PC-3 (cell line): ENCODE data around the gene EPHB2. TPM values are rescaled to one million over a fixed set of nuclear protein-coding genes. Genes with fewer than 3 reads are reported as not detected.

Experiments
- ATAC-seq: fragments of 200-7000 bp; cut with Tn5 transposase; 2 replicates; pipeline ENCODE4 v1.9.1; 2020; ENCODE audit warnings: mild to moderate bottlenecking, moderate library complexity
- BruUV-seq: library from RNA; stranded (reverse); fragments of 400-500 nt; replicated peaks from 2 replicates; lab custom pipeline; 2021; lab: Mats Ljungman, UMichigan
- CTCF ChIA-PET: fragments of 300-600 bp; sonication (Branson Sonifier 250); formaldehyde crosslinking; loops from one replicate; lab custom pipeline; 2022; ENCODE audit warnings: antibody characterized with exemption; lab: Charles Lee
- POLR2A ChIA-PET: fragments of 300-600 bp; sonication (Branson Sonifier 250); formaldehyde crosslinking; loops from one replicate; lab custom pipeline; 2022; ENCODE audit warnings: antibody characterized with exemption; ENCODE audit not compliant: unreplicated experiment; lab: Charles Lee
- DNase-seq: peaks from one replicate; pipeline ENCODE4 v3.0.0-alpha.2; 2015
- H2AFZ ChIP-seq: fragments of 300-600 bp; sonication (generic); 2 replicates; pipeline ENCODE4 v1.6.0; 2016; ENCODE audit warnings: antibody characterized with exemption, low read length
- H3F3A ChIP-seq: fragments of 300-600 bp; sonication (generic); one replicate; pipeline ENCODE4 v1.6.0; 2017; ENCODE audit warnings: antibody characterized with exemption, low read length, control low read depth, mild to moderate bottlenecking; ENCODE audit not compliant: unreplicated experiment
- H3K27ac ChIP-seq: fragments of 300-600 bp; sonication (generic); 2 replicates; pipeline ENCODE4 v1.5.1; 2016; ENCODE audit warnings: mild to moderate bottlenecking, low read length
- H3K27me3 ChIP-seq: fragments of 300-600 bp; sonication (generic); 2 replicates; pipeline ENCODE4 v1.6.1; 2016; ENCODE audit warnings: low read length, mixed read lengths
- H3K36me3 ChIP-seq: fragments of 300-600 bp; sonication (generic); 2 replicates; pipeline ENCODE4 v1.6.1; 2016; ENCODE audit warnings: low read depth, mixed run types, low read length, mixed read lengths
- H3K4me1 ChIP-seq: fragments of 300-600 bp; sonication (generic); 2 replicates; pipeline ENCODE4 v1.5.1; 2016; ENCODE audit warnings: low read length; ENCODE audit not compliant: insufficient read depth
- H3K4me2 ChIP-seq: fragments of 300-600 bp; sonication (generic); 2 replicates; pipeline ENCODE4 v1.6.0; 2016; ENCODE audit warnings: low read length
- H3K4me3 ChIP-seq: fragments of 300-600 bp; sonication (generic); 2 replicates; pipeline ENCODE4 v1.5.1; 2016; ENCODE audit warnings: mild to moderate bottlenecking, low read length, mixed read lengths
- H3K79me2 ChIP-seq: fragments of 300-600 bp; sonication (generic); 2 replicates; pipeline ENCODE4 v1.6.1; 2017; ENCODE audit warnings: low read length, mixed read lengths
- H3K9ac ChIP-seq: fragments of 300-600 bp; sonication (generic); 2 replicates; pipeline ENCODE4 v1.6.0; 2016; ENCODE audit warnings: mild to moderate bottlenecking, low read length
- H3K9me2 ChIP-seq: fragments of 300-600 bp; sonication (generic); replicated peaks from 2 replicates; pipeline ENCODE4 v1.6.1; 2016; ENCODE audit warnings: mixed run types, low read length, mixed read lengths
- H3K9me3 ChIP-seq: fragments of 300-600 bp; sonication (generic); 2 replicates; pipeline ENCODE4 v1.6.1; 2016; ENCODE audit warnings: low read length, mixed read lengths
- H4K20me1 ChIP-seq: fragments of 300-600 bp; sonication (generic); 2 replicates; pipeline ENCODE4 v1.6.1; 2016; ENCODE audit warnings: low read length, mixed read lengths
- CTCF ChIP-seq: fragments of 300-600 bp; sonication (generic); conservative IDR thresholded peaks from 2 replicates; pipeline ENCODE4 v1.5.1; 2017; ENCODE audit warnings: antibody characterized with exemption, low read depth, mild to moderate bottlenecking, low read length
- EZH2 ChIP-seq: fragments of 300-600 bp; sonication (generic); IDR thresholded peaks from one replicate; pipeline ENCODE4 v1.6.1; 2017; ENCODE audit warnings: antibody characterized with exemption, mild to moderate bottlenecking, low read length; ENCODE audit not compliant: unreplicated experiment
- EZH2phosphoT487 ChIP-seq: fragments of 300-600 bp; sonication (generic); IDR thresholded peaks from 2 replicates; pipeline ENCODE4 v1.6.1; 2018; ENCODE audit warnings: mild to moderate bottlenecking, antibody characterized with exemption, low read length, borderline replicate concordance
- intact Hi-C: fragments of 100-400 bp; cut with micrococcal nuclease; formaldehyde crosslinking; loops from 2 replicates; pipeline ENCODE4 v1.9.0; 2023
- total RNA-seq: library from RNA; depleted of rRNA; stranded (reverse); fragments of >200 nt; gene quantifications from 2 replicates; pipeline ENCODE4 v1.2.3, GENCODE V29; 2014

EPHB2 gene
- total RNA-seq, 1 experiment from 2014 or later: 23.2 TPM

- H3K79me2 ChIP-seq: no peaks in the 10 kb centered on the region
- ATAC-seq: no peak
- DNase-seq: no peak
- no peak overlapping the region for H2AFZ ChIP-seq
- no peaks in the 10 kb centered on the region for H4K20me1 ChIP-seq
- H3K9ac ChIP-seq: no peak overlapping the region
- H3K4me3 ChIP-seq: no peak overlapping the region
- TF ChIP-seq EZH2phosphoT487 (no peak), CTCF (no peak), EZH2 (no peak)
- no peaks in the 10 kb centered on the region for H3K27me3 ChIP-seq
- no TSS peak for BruUV-seq
- ChIA-PET POLR2A (no interaction called here), CTCF (no interaction called here)
- no peaks in the 10 kb centered on the region for H3K4me1 ChIP-seq
- H3K9me3 ChIP-seq: no peaks in the 10 kb centered on the region
- intact Hi-C loops: no loop called here
- no peak overlapping the region for H3K27ac ChIP-seq
- no peaks in the 10 kb centered on the region for H3F3A ChIP-seq
- H3K9me2 ChIP-seq: no peaks in the 10 kb centered on the region
- no peak overlapping the region for H3K4me2 ChIP-seq
- no peaks in the 10 kb centered on the region for H3K36me3 ChIP-seq
Measured at GRCh38 chr1:22953057-22953739, 242.6 kb downstream of the EPHB2 start.

GRCh38 chr1:22953740-22954141 lies 243.1 kb downstream of the EPHB2 start:
- no peak overlapping the region for H3K4me3 ChIP-seq
- no peaks in the 10 kb centered on the region for H3K36me3 ChIP-seq
- no peak overlapping the region for H2AFZ ChIP-seq
- no peak overlapping the region for H3K9ac ChIP-seq
- intact Hi-C loops: no loop called here
- no TSS peak for BruUV-seq
- no peaks in the 10 kb centered on the region for H3K4me1 ChIP-seq
- no peaks in the 10 kb centered on the region for H3K27me3 ChIP-seq
- no peak overlapping the region for H3K4me2 ChIP-seq
- CTCF ChIA-PET: no interaction called here
- no peaks in the 10 kb centered on the region for H3K79me2 ChIP-seq
- TF ChIP-seq EZH2 (no peak), CTCF (no peak), EZH2phosphoT487 (no peak)
- H3K9me2 ChIP-seq: no peaks in the 10 kb centered on the region
- H3K9me3 ChIP-seq: no peaks in the 10 kb centered on the region
- no peaks in the 10 kb centered on the region for H3F3A ChIP-seq
- no peak overlapping the region for H3K27ac ChIP-seq
- no peaks in the 10 kb centered on the region for H4K20me1 ChIP-seq
- POLR2A ChIA-PET: no interaction called here
- no peak for DNase-seq
- ATAC-seq: no peak

- POLR2A ChIA-PET: no interaction called here
- no peaks in the 10 kb centered on the region for H4K20me1 ChIP-seq
- BruUV-seq: no TSS peak
- H3K27me3 ChIP-seq: no peaks in the 10 kb centered on the region
- no peaks in the 10 kb centered on the region for H3K9me2 ChIP-seq
- no peaks in the 10 kb centered on the region for H3K9me3 ChIP-seq
- H3K27ac ChIP-seq: no peak overlapping the region
- H3K9ac ChIP-seq: no peak overlapping the region
- no peaks in the 10 kb centered on the region for H3F3A ChIP-seq
- CTCF ChIA-PET: no interaction called here
- intact Hi-C loops: no loop called here
- DNase-seq: no peak
- no peak overlapping the region for H3K4me2 ChIP-seq
- H2AFZ ChIP-seq: no peak overlapping the region
- H3K4me1 ChIP-seq: no peaks in the 10 kb centered on the region
- no peak for TF ChIP-seq EZH2phosphoT487
- TF ChIP-seq EZH2: no peak
- no peak for TF ChIP-seq CTCF
- H3K36me3 ChIP-seq: no peaks in the 10 kb centered on the region
- ATAC-seq: no peak
- H3K4me3 ChIP-seq: no peak overlapping the region
- H3K79me2 ChIP-seq: no peaks in the 10 kb centered on the region
Measured at GRCh38 chr1:22955146-22955545, 244.5 kb downstream of the EPHB2 start.
